CD4-positive, alpha-beta T cell treated with Interleukin-10 for 1 hour (primary cell): ENCODE measurements around the gene CEP112.
"Not testable (repeated sequence)": the region's sequence is repeated elsewhere in the genome, so short reads cannot be mapped to it uniquely, and the experiment has no call there.

Experiments
- DNase-seq: peaks from one replicate; pipeline ENCODE4 v3.0.0-alpha.2; 2020

The CEP112 gene

DNA sequence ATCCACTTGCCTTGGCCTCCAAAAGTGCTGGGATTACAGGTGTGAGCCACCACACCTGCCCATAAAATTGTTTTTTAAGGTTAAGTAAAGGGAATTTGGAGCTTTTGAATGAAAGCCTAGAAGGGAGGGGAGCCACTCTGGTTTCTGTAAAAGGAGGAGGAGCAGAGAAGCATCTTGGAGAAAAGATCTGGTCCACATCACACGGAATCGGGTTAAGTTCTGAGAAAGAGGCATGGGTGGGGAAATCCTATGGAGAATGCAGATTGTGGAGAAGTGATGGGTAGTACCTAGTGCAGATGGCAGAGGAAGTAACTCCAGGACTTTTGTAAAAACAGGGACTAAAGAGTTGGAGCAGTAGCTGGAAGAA lies 18.3 kb upstream of the CEP112 start:
- DNase-seq = no peak

GRCh38 chr17:66207936-66208335 lies 16.0 kb upstream of the CEP112 start:
- no peak for DNase-seq

DNA sequence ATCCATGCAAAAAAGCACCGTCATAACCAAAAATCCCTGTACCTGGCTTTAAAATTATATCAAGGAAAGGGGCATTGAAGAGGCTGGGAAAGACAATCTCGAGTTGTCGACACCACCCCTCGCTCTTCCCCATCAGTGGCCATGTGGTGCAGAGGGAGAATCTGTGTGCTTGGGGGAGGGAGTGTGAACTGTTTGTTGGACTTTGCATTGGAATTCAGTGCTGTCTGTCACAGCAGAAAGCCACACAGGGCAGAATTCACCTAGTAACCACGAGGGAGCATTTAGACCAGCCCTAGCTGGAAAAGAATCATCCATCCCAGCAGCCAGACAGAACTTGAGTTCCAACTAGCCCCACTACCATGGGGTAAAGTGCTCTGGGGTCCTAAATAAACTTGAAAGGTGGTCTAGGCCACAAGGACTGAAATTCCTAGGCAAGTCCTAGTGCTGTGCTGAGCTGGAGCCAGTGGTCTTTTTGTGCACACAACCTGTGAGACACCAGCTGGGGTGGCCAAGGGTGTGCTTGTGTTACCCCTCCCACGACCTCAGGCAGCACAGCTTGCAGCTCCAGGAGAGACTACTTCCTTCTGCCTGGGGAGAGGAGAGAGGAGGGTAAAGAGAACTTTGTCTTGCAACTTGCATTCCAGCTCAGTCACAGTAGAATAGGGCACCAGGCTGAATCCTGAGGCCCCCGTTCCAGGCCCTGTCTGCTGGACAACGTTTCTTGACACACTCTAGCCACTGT lies 11.5 kb upstream of the CEP112 start:
- no peak for DNase-seq

DNA sequence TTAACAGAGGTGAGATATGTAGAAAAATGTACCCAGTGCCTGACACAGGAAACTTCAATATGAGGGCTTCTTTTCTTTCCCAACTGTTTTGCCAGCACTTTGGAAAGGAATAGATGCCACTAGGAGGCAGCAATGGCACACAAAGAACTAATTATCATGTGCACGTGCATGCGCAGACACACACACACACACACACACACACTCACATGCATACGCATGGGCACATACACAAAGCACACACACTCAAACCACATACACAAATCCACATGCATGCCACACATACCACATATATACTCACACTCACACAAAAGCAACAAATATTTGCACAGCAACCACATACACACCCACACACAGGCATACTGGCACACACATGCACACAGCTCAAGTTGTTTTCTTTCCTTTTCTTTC lies 8.8 kb upstream of the CEP112 start:
- peak; percentile 73 for DNase-seq

GRCh38 chr17:66198242-66198641 lies 6.3 kb upstream of the CEP112 start:
- DNase-seq = no peak

GRCh38 chr17:66192378-66192687 lies 400 bp upstream of the CEP112 start:
- no peak for DNase-seq

- no peak for DNase-seq
These were observed 968 bp downstream of the CEP112 start for GRCh38 chr17:66190738-66191592.

DNA sequence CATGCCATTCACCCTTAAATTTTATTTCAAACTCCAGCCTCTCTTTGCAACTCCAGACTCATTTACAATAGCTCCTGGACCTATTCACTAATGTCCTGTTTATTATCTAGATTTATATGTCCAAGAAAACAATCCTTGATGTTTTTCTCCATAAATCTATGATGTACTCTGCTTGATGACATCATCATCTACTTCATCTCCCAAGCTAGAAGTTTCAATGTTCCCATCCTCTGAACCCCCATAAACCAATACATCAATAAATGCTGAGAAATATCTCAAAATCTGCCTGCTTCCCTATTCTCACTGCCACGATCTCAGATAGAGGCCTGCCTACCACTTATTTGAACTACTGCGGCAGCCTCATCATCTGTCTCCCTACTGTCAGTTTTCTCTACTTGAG lies 4.2 kb downstream of the CEP112 start:
- DNase-seq = no peak

GRCh38 chr17:66185862-66186261 lies 6.1 kb downstream of the CEP112 start:
- no peak for DNase-seq

- no peak for DNase-seq
These were observed 7.5 kb downstream of the CEP112 start for GRCh38 chr17:66184392-66184791.

DNA sequence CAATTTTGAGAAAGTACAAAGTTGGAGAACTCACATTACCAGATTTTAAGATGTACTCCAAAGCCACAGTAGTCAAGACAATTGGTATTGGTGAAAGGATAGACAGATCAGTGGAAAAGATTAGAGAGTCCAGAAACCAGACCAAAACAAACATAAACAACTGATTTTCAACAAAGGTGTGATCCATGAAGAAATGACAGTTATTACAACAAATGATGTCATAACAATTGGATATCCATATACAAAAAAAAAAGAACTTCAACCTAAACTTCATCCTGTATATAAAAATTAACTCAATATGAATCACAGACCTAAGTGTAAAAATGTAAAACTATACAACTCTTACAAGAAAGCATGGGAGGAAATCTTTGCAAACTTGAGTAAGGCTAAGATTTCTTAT lies 8.4 kb downstream of the CEP112 start:
- no peak for DNase-seq

- DNase-seq = no peak
These were observed 13.3 kb downstream of the CEP112 start for GRCh38 chr17:66178642-66179041.

DNA sequence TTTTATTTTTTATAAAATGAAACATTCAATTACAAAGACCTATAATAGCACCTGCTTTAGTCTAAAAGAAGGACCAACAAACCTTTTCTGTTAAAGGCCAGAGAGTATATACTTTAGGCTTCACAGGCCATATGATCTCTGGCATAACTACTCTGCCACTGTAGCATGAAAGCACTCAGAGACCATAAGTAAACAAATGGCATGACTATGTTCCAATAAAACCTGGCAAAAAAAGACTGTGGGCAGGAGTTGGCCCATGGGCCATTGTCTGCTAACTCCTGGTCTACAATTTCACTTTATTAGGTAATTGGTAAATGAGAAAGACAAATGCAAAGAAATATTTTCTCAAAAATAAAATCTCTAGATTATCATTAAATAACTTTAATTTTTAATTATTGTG lies 14.9 kb downstream of the CEP112 start:
- no peak for DNase-seq

GRCh38 chr17:66175892-66176291 lies 16.0 kb downstream of the CEP112 start:
- DNase-seq = no peak

GRCh38 chr17:66172691-66173223 lies 19.2 kb downstream of the CEP112 start:
- no peak for DNase-seq

GRCh38 chr17:66172144-66172543 lies 19.8 kb downstream of the CEP112 start:
- no peak for DNase-seq

DNA sequence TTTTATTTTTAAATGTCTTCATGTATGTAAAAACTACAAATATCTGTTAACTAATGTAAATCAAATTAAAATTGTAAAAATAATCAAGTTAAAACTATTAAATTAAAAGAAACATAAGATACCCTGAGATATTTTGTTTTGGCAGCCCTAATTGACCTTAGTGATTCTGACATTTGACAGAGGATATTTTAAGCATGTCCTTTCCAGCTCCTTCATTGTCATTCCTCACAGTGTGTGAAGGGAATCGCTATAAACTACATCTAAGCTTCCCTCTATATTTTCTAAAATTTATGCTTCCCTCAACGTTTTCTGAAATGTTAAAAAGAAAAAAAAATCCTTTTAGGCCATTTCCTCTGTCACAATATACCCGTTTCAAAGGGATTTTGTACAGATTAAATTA lies 20.2 kb downstream of the CEP112 start:
- no peak for DNase-seq

DNA sequence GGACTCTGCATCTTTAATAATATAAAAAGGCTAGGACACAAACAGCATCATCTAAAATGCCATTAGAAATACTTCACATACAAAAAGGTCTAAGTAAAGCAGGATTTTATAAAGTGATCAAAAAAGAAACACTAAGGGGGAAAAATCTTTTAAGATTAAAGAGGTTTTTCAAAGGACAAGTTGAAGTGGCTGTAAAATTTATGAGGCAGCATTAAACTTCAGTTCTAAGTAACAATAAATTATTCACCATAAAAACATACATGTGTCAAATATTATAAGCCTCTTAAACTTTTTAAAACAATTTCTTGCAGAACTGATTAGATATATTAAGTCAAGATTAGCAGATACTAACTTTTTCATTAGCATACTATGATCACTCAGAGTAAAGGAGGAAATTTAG lies 20.8 kb downstream of the CEP112 start:
- no peak for DNase-seq

DNA sequence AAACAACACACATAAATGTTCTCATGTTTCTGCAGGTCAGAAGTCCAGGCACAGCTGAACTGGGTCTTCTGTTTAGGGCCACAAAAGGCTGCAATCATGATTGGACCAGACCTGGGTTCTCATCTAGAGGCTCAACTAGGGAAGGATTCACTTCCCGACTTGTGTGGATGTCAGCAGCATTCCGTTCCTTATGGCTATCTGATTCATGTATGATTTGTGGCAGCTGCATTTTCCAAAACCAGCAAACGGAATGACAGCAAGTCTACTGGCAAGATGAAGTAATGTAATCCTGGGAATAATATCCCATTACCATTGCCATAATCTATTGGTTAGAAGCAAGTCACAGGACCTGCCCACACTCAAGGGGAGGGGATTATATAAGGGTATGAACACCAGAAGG lies 22.1 kb downstream of the CEP112 start:
- no peak for DNase-seq

DNA sequence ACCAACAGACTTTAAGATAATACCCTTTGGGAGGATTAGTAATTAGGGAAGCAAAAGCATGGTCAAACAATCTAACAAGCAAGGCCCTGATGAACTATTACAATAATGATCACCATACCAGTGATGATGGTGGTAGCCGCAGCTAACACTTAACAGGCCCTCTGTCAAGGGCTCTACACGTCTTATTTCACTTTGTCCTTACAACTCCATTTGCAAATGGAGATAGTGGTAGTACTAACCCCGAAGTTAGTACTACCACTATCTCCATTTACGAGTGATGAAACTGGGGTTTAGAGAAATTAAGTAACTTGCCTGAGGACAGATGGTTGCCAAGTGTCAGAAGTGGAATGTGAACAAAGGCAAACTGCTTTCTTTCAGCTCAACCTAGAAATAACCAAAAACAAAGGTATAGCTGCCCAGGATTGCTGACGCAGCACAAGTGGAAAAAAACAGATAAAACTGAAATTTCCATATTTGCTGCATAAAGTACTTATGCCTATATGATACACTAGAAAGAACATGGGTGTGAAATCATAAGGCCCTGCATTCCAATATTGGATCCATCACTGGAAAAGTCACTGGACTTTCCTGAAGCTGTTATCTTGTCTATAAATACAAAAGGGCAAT lies 24.6 kb downstream of the CEP112 start:
- no peak for DNase-seq

GRCh38 chr17:66165537-66166123 lies 26.3 kb downstream of the CEP112 start:
- DNase-seq = peak; percentile 64

- DNase-seq = not testable (repeated sequence)
These were observed 36.9 kb downstream of the CEP112 start for GRCh38 chr17:66155055-66155454.

DNA sequence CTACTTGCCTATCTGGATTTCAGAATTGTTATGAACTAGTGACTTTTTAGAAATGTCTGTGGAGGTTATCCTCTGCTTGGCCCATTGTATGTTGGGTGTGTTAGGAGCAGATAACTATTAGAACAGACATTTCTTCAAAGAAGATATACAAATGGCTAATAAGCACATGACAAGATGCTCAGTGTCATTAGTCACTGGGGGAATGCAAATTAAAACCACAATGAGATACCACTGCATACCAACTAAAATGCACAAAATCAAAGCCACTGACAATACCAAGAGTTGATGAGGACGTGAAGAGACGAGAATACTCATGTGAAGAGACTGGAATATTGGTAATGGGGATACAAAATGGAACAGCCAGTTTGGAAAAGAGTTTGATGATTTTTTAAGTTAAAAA lies 39.2 kb downstream of the CEP112 start:
- no peak for DNase-seq

- no peak for DNase-seq
These were observed 41.2 kb downstream of the CEP112 start for GRCh38 chr17:66150708-66151107.
